ENCODE results near the gene CFAP157.

Gene CFAP157

DNA sequence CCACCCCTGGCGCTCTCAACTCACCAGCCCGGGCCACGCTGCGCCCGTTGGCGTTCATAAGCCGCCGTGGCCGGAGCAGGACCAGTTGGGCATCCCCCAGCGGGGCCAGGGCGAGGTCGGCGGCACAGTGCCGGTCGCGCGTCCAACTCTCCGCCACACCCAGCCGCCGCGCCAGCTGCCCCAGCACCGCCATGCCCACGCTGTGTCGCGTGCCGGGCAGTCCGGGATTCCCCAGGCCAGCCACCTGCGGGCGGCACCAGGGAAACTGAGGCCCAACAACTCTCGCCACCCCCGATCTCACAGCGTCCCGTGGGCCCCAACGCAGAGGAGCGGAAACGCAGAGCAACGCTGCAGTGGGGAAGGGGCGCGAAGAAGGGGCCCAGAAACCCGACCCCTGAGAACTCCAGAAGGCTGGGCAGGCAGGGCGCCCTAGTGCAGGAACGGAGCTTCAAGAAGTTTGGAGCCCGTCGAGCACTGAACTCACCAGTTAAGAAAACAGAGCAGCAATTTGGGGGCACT, 8.2 kb downstream of the CFAP157 start:
- no peak overlapping the region for H3K27ac ChIP-seq (ENCODE audit: insufficient read depth, low read depth, low read length, poor library complexity, severe bottlenecking)

DNA sequence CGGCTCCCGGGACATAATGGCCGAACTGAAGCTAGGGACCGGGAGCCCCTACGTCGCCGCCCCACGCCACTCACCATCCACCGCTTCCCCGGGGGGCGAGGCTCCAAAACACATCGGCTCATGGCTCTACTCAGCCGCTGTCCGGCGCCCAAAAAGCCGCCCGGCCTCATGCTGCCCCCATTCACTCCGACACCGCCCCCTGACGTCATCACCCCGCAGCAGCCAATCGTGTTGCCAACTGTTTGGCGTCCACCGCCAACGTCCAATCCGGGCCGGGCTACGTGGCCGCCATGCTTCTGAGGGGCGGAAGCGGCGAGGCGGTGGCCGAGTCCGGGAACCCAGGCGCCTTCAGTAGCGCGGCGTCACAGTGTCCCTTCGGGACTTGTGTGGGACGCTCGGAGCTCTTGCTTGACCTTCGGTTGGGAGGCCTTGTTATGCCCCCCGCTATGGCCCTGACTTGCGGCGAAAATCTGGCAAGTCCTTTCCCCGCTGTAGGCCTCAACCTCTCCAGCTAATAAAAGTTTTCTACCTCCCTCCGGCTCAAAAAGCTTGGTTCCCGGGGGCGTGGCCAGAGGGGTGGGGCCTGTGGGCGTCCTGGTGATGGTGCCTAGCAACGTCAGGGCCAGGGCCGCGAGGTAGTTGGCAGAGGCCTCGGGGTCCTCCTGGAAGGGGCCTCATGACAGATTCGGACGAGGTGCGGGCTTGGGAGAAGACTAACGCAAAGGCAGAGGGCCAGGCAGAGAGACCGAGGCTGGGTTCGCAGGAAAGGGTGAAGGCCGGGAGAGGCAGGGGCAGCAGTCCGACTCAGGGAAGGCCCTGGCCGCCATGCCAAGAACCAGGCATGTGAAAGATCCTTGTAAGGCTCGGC, 8.9 kb downstream of the CFAP157 start, which contains the start of the genes PTRH1 and TTC16:
PTRH1 (minus strand) TSS at position 194 of the 868 bp plus-strand sequence; CDS start at position 170, 24 bp downstream.
TTC16 (plus strand) TSS at position 610 of the 868 bp plus-strand sequence; CDS start at position 677, 67 bp downstream.
- Histone ChIP-seq H3K4me1 (ENCODE audit: control insufficient read depth, insufficient read depth, low read length) (peaks cover 10% of the 10 kb centered on the region), H3K27ac (ENCODE audit: insufficient read depth, low read depth, low read length, poor library complexity, severe bottlenecking) (no peak within 1 kb of the TSS), H3K4me3 (ENCODE audit: insufficient read depth, low read depth, low read length) (peak within 1 kb of the TSS; percentile 64), H3K27me3 (ENCODE audit: control insufficient read depth, insufficient read depth, low read length, poor library complexity, severe bottlenecking) (peaks cover 10% of the 10 kb centered on the region), H3K9me3 (ENCODE audit: control insufficient read depth, low read length) (no peaks in the 10 kb centered on the region), H3K36me3 (ENCODE audit: control insufficient read depth, insufficient read depth, low read length) (no peaks in the 10 kb centered on the region)
- 7% methylated on average over 65 of the region's 65 CpGs for WGBS, 2 experiments

More for the DNA sequence above, 8.2 kb downstream of the CFAP157 start:
- H3K9me3 ChIP-seq (ENCODE audit: control insufficient read depth, low read length) = no peaks in the 10 kb centered on the region
- no peaks in the 10 kb centered on the region for H3K36me3 ChIP-seq (ENCODE audit: control insufficient read depth, insufficient read depth, low read length)
- peaks cover 10% of the 10 kb centered on the region for H3K4me1 ChIP-seq (ENCODE audit: control insufficient read depth, insufficient read depth, low read length)
- 1% methylated on average over 43 to 44 of the region's 44 CpGs for WGBS, 2 experiments
- peak overlapping the region; percentile 64 for H3K4me3 ChIP-seq (ENCODE audit: insufficient read depth, low read depth, low read length)
- H3K27me3 ChIP-seq (ENCODE audit: control insufficient read depth, insufficient read depth, low read length, poor library complexity, severe bottlenecking) = peaks cover 10% of the 10 kb centered on the region

DNA sequence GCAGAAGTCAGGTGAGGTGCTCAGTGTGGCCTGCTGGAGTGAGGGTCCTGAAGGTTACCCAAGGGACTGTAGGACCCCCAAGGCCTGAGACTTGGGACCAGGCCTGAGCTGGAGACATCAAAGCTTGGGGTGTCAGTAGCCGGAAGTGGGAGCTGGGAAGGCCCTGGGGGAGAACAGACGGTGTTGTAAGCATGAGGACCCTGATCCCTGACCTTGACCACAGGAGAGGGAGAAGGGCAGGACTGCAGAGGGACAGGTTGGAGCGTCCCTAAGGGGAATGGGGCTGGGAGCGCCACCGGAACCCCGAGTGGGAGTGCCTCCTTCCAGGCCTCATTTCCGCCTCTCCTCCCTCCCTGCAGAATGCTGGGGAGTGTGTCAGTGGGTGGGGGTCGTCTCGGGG, 9.6 kb downstream of the CFAP157 start:
- Histone ChIP-seq H3K36me3 (ENCODE audit: control insufficient read depth, insufficient read depth, low read length) (no peaks in the 10 kb centered on the region), H3K27ac (ENCODE audit: insufficient read depth, low read depth, low read length, poor library complexity, severe bottlenecking) (no peak overlapping the region), H3K4me1 (ENCODE audit: control insufficient read depth, insufficient read depth, low read length) (peaks cover 10% of the 10 kb centered on the region), H3K9me3 (ENCODE audit: control insufficient read depth, low read length) (no peaks in the 10 kb centered on the region), H3K27me3 (ENCODE audit: control insufficient read depth, insufficient read depth, low read length, poor library complexity, severe bottlenecking) (peaks cover 10% of the 10 kb centered on the region), H3K4me3 (ENCODE audit: insufficient read depth, low read depth, low read length) (no peak overlapping the region)
- WGBS, 2 experiments = 90 to 93% methylated on average over 9 of the region's 9 CpGs

DNA sequence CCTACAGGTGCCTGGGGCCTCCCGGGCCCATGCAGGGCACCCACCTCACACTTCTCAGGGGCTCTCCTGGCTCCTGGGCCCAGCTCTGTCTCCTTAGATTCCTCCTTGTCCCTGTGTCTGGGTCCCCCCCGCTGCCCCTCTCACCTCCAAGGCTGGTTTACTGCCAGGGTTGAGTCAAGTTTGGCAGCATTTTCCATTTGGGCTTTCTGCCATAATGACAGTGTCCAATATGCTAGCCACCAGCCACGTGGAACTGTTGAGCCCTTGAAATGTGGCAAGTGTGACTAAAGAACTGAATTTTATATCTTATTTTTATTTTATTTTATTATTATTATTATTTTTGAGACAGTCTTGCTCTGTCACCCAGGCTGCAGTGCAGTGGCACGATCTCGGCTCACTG, 11.0 kb downstream of the CFAP157 start:
- 92 to 97% methylated on average over 5 of the region's 5 CpGs for WGBS, 2 experiments

DNA sequence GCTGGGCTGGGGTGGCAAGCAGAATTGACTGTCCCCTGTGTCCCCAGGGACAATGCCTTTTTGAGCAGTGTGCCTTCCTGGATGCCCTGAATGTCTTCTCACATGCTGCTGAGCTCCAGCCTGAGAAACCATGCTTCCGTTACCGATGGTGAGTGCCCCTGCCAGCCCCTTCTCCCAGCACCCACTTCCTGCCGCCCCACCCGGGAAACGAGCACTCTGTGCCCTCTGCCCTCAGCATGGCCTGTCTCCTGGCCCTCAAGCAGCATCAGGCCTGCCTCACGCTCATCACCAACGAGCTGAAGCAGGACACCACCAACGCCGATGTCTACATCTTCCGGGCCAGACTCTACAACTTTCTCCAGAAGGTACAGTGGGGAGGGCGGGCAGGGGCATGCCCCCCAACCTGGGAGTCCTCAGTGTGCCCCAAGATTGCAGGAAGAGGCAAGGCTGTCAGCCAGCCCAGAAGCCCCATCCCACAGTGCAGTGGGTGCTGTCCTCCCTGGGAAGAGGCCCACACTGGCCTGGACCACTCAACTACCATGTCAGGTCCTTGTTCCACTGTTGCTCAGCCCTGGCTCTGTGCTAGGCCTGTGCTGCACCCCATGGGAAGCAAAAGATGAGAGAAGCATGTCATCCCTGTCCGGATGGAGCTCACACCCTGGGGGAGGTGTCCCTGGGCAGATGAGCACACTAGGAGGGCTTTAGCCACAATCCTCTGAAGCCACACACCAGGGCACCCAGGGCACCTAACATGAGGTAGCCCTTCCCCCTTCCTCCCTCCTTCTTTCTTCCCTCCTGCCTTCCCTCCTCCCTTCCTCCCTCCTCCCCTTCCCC, 13.5 kb downstream of the CFAP157 start:
- Histone ChIP-seq H3K27ac (ENCODE audit: insufficient read depth, low read depth, low read length, poor library complexity, severe bottlenecking) (no peak overlapping the region), H3K9me3 (ENCODE audit: control insufficient read depth, low read length) (no peaks in the 10 kb centered on the region), H3K4me3 (ENCODE audit: insufficient read depth, low read depth, low read length) (no peak overlapping the region), H3K4me1 (ENCODE audit: control insufficient read depth, insufficient read depth, low read length) (peaks cover 7% of the 10 kb centered on the region), H3K27me3 (ENCODE audit: control insufficient read depth, insufficient read depth, low read length, poor library complexity, severe bottlenecking) (no peaks in the 10 kb centered on the region), H3K36me3 (ENCODE audit: control insufficient read depth, insufficient read depth, low read length) (no peaks in the 10 kb centered on the region)
- WGBS, 2 experiments = 90 to 91% methylated on average over 12 of the region's 12 CpGs

More for the DNA sequence above, 11.0 kb downstream of the CFAP157 start:
- Histone ChIP-seq H3K4me3 (ENCODE audit: insufficient read depth, low read depth, low read length) (no peak overlapping the region), H3K9me3 (ENCODE audit: control insufficient read depth, low read length) (no peaks in the 10 kb centered on the region), H3K27ac (ENCODE audit: insufficient read depth, low read depth, low read length, poor library complexity, severe bottlenecking) (no peak overlapping the region), H3K4me1 (ENCODE audit: control insufficient read depth, insufficient read depth, low read length) (no peaks in the 10 kb centered on the region), H3K36me3 (ENCODE audit: control insufficient read depth, insufficient read depth, low read length) (no peaks in the 10 kb centered on the region), H3K27me3 (ENCODE audit: control insufficient read depth, insufficient read depth, low read length, poor library complexity, severe bottlenecking) (peaks cover 10% of the 10 kb centered on the region)

DNA sequence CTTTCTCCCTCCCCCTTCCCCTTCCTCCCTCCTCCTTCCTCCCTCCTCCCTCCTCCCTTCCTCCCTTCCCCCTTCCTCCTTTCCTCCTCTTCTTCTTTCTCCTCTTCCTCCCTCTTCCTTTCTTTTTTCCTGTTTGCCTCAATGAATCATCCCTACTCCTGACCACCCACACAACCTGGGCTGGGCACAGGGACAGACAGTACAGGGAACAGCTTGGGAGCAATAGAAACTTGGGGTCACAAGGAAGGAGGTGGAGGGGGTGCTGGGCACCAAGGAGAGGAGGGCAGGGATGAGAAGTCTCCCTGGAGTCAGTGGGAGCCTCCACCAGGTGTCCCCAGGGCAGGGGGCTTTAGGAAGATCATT, 14.1 kb downstream of the CFAP157 start:
- H3K27ac ChIP-seq (ENCODE audit: insufficient read depth, low read depth, low read length, poor library complexity, severe bottlenecking) = no peak overlapping the region
- H3K4me1 ChIP-seq (ENCODE audit: control insufficient read depth, insufficient read depth, low read length) = peaks cover 7% of the 10 kb centered on the region
- H3K4me3 ChIP-seq (ENCODE audit: insufficient read depth, low read depth, low read length) = no peak overlapping the region
- no peaks in the 10 kb centered on the region for H3K27me3 ChIP-seq (ENCODE audit: control insufficient read depth, insufficient read depth, low read length, poor library complexity, severe bottlenecking)
- H3K9me3 ChIP-seq (ENCODE audit: control insufficient read depth, low read length) = no peaks in the 10 kb centered on the region
- H3K36me3 ChIP-seq (ENCODE audit: control insufficient read depth, insufficient read depth, low read length) = no peaks in the 10 kb centered on the region

DNA sequence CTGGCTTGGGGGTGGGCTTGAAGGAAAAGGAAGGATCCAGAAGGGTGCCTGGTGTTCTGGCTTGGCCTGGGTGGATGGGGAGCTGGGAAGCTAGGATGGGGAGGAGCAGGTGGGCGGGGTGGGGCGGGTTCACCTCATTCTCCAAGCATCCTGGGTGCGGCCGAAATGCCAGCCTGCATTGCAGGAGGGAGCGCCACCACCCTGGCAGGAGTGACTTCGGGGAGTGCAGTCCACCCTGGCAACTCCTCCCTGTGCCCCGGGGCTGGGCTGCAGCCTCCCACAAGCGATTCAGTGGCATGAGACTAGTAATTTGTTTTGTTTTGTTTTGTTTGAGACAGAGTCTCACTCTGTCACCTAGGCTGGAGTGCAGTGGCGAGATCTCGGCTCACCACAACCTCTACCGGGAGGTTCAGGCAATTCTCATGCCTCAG, 14.6 kb downstream of the CFAP157 start:
- 74% methylated on average over 11 of the region's 11 CpGs for WGBS, 2 experiments
- H3K27me3 ChIP-seq (ENCODE audit: control insufficient read depth, insufficient read depth, low read length, poor library complexity, severe bottlenecking) = no peaks in the 10 kb centered on the region
- H3K9me3 ChIP-seq (ENCODE audit: control insufficient read depth, low read length) = no peaks in the 10 kb centered on the region
- H3K4me3 ChIP-seq (ENCODE audit: insufficient read depth, low read depth, low read length) = no peak overlapping the region
- no peak overlapping the region for H3K27ac ChIP-seq (ENCODE audit: insufficient read depth, low read depth, low read length, poor library complexity, severe bottlenecking)
- H3K36me3 ChIP-seq (ENCODE audit: control insufficient read depth, insufficient read depth, low read length) = no peaks in the 10 kb centered on the region
- H3K4me1 ChIP-seq (ENCODE audit: control insufficient read depth, insufficient read depth, low read length) = peaks cover 7% of the 10 kb centered on the region

DNA sequence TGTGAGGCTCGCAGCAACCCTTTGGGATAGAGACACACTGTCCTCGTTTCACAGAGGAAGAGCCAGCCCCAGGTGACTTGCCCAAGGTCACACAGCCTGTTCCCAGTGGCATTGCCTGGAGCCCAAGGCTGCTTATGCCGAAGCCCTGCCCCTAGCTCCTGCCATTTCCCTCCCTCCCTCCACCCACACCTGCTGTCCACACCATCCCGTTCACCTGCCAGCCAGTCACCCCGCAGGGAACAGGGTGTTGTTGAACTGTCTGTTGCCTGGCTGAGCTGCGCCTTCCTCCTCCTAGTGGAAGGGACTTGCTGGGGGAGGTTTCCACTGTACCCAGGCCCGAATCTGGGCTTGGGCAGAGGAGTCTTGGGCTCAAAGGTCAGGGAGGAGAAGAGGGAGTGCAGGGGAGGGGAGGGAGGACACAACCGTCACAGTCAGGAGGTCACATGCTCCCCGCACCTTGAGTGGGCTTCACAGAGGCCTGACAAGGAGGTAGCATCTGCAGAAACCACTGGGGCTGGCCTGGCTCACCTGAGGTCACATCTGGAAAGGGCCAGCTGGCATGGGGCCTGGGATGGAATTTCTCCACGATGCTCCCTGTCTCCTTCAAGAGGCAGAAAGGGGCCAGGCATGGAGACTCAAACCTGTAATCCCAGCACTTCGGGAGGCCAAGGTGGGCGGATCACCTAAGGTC, 15.4 kb downstream of the CFAP157 start:
- 84 to 85% methylated on average over 12 of the region's 12 CpGs for WGBS, 2 experiments
- Histone ChIP-seq H3K27ac (ENCODE audit: insufficient read depth, low read depth, low read length, poor library complexity, severe bottlenecking) (no peak overlapping the region), H3K9me3 (ENCODE audit: control insufficient read depth, low read length) (no peaks in the 10 kb centered on the region), H3K27me3 (ENCODE audit: control insufficient read depth, insufficient read depth, low read length, poor library complexity, severe bottlenecking) (no peaks in the 10 kb centered on the region), H3K4me1 (ENCODE audit: control insufficient read depth, insufficient read depth, low read length) (peaks cover 7% of the 10 kb centered on the region), H3K4me3 (ENCODE audit: insufficient read depth, low read depth, low read length) (no peak overlapping the region), H3K36me3 (ENCODE audit: control insufficient read depth, insufficient read depth, low read length) (no peaks in the 10 kb centered on the region)

DNA sequence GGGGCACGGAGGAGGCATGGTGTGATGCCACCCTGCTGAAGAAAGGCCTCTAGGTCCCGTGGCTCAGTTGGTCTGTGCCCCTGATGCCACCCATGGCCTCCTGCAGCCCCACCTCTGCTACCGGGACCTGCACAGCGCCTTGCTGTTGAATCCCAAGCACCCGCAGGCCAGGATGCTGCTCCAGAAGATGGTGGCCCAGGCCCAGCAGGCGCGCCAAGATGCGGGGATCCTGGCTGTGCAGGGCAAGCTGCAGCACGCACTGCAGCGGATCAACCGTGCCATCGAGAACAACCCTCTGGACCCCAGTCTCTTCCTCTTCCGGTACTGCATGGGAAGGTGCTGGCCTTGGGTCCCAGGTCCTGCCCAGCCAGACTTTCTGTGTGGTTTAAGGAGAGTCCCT, 16.2 kb downstream of the CFAP157 start:
- no peak overlapping the region for H3K27ac ChIP-seq (ENCODE audit: insufficient read depth, low read depth, low read length, poor library complexity, severe bottlenecking)
- H3K4me1 ChIP-seq (ENCODE audit: control insufficient read depth, insufficient read depth, low read length) = peaks cover 7% of the 10 kb centered on the region
- WGBS, 2 experiments = 93 to 97% methylated on average over 13 of the region's 13 CpGs
- H3K4me3 ChIP-seq (ENCODE audit: insufficient read depth, low read depth, low read length) = no peak overlapping the region
- no peaks in the 10 kb centered on the region for H3K9me3 ChIP-seq (ENCODE audit: control insufficient read depth, low read length)
- H3K36me3 ChIP-seq (ENCODE audit: control insufficient read depth, insufficient read depth, low read length) = no peaks in the 10 kb centered on the region
- H3K27me3 ChIP-seq (ENCODE audit: control insufficient read depth, insufficient read depth, low read length, poor library complexity, severe bottlenecking) = no peaks in the 10 kb centered on the region
